Astrocyte of the cerebellum (primary cell): Measurements from ENCODE around the gene LEFTY1.

Source experiments
- DNase-seq: peaks from one replicate; pipeline ENCODE4 v3.0.0-alpha.2; 2011; ENCODE audit warnings: low read depth
- H3K4me3 ChIP-seq: 2 replicates; pipeline ENCODE4 v1.5.1; 2011; ENCODE audit warnings: mild to moderate bottlenecking, low read depth, low read length, moderate library complexity
- CTCF ChIP-seq: IDR thresholded peaks from 2 replicates; pipeline ENCODE4 v1.5.1; 2012; ENCODE audit warnings: low read length, low read depth, moderate library complexity, mild to moderate bottlenecking; ENCODE audit errors: missing control alignments
- in situ Hi-C: cut with HindIII; loops from 2 replicates; pipeline ENCODE4 v1.10.0; 2017; ENCODE audit warnings: low sequenced_read_pairs

The LEFTY1 gene

GRCh38 chr1:225896937-225897549, 8.1 kb upstream of the LEFTY1 start:
- no peak overlapping the region for H3K4me3 ChIP-seq
- in situ Hi-C loops, result no loop called here
- TF ChIP-seq CTCF, result no peak
- no peak for DNase-seq

GRCh38 chr1:225896494-225896893, 7.5 kb upstream of the LEFTY1 start:
- in situ Hi-C loops, result no loop called here
- TF ChIP-seq CTCF, result no peak
- H3K4me3 ChIP-seq, result no peak overlapping the region
- DNase-seq, result no peak

- in situ Hi-C loops, result no loop called here
- H3K4me3 ChIP-seq, result no peak overlapping the region
- DNase-seq, result no peak
- TF ChIP-seq CTCF, result no peak
Measured at GRCh38 chr1:225892307-225892706, 3.4 kb upstream of the LEFTY1 start.

- in situ Hi-C loops, result no loop called here
- no peak for TF ChIP-seq CTCF
- no peak overlapping the region for H3K4me3 ChIP-seq
- DNase-seq, result no peak
Measured at GRCh38 chr1:225891229-225891972, 2.5 kb upstream of the LEFTY1 start.

- no peak for TF ChIP-seq CTCF
- in situ Hi-C loops, result no loop called here
- no peak overlapping the region for H3K4me3 ChIP-seq
- no peak for DNase-seq
Measured at GRCh38 chr1:225890346-225891228, 1.6 kb upstream of the LEFTY1 start.

- no peak for DNase-seq
- in situ Hi-C loops, result no loop called here
- no peak for TF ChIP-seq CTCF
- no peak overlapping the region for H3K4me3 ChIP-seq
Measured at GRCh38 chr1:225889743-225890142, 797 bp upstream of the LEFTY1 start.
